Sciatic nerve (tissue), 2 donors: Measurements from ENCODE around the gene TCF7L1. TPM values are rescaled to one million over a fixed set of nuclear protein-coding genes. Genes with fewer than 3 reads are reported as not detected.

Experiments used
- ATAC-seq: fragments of 200-7000 bp; cut with Tn5 transposase; one replicate; pipeline ENCODE4 v1.9.1; 2020; ENCODE audit warnings: mild to moderate bottlenecking, moderate library complexity
- DNase-seq: peaks from one replicate; pipeline ENCODE4 v3.0.0-alpha.2; 2020; ENCODE audit warnings: low spot score
- intact Hi-C: fragments of 100-400 bp; cut with DNase I; formaldehyde crosslinking; loops from one replicate; pipeline ENCODE4 v1.14.2; 2022
- total RNA-seq: library from RNA; stranded (reverse); fragmentation: NEBNext Ultra II Directional; extraction: Animal tissue kit (Norgen Biotek cat#: 25700); gene quantifications from one replicate; pipeline ENCODE4 v1.2.1, GENCODE V29; 2021
- donor health status: DM: no; HTN: no; CAD: no.
- donor health status: DM: no; HTN: no; CAD: no.

TCF7L1 gene
- total RNA-seq, 1 donor from 2014 or later = 26.9 TPM

DNA sequence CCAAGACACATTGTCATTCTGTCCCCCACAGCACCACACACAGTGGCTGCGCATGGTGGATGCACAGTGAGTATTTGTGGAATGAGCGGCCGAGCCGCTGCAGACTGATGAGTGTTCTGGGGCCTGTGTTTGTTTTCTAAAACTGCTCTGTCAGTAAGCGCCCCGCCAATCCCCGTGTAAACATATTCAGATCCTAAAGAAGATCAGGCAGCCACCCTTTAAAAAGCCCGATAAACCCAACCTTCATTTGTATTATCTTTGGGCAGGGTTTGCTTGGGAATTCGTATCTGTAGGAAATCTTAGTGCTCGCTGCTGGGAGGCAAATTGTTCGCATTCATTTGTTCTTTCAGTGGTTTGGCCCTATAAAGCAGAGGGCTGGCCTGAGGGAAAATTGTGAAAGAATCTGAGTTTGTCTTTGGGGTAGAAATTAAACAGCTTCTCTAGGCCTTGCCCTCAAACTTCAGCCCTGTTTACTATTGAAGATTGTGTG is 126.0 kb downstream of the TCF7L1 start:
- intact Hi-C loops = no loop called here
- peak; percentile 64 for ATAC-seq
- DNase-seq = no peak

DNA sequence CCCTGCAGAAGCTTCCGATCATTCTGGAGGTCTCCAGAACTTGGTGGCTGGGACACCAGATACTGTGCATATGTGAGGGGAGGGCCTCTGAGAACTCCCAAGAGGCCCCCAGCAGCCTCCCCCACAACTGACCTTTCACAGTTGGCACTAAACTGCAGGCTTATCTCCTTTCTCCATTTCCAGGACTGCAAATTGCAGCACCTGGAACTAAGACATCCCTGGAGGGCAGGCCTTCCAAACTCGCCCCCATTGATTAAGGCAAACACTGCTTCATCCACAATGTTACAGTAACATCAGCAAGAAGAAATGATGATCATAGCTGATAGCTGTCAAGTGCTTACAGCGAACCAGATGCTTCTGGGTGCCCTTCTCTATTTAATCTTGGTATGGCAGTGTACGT is 126.7 kb downstream of the TCF7L1 start:
- ATAC-seq (no peak), DNase-seq (no peak)
- intact Hi-C loops = no loop called here

DNA sequence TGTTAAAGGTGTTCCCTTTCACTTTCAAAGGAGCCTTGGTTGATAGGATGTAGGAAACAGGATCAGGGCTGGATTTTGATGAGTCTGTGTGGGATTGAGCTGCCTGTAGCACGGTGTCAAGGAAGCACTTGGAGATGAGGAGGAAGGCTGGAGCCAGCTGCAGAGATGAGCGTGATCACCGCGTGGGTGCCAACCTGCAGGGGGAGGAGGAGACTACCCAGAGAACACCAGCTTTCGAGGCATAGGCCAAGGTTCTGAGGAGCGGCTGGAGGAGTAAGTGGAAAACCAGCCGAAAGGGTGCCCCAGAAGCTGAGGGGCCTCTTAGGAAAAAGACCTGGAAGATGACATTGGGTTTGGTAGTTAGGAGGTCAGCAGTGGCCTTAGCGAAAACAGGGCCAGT is 130.4 kb downstream of the TCF7L1 start:
- DNase-seq = no peak
- no peak for ATAC-seq
- intact Hi-C loops = no loop called here

DNA sequence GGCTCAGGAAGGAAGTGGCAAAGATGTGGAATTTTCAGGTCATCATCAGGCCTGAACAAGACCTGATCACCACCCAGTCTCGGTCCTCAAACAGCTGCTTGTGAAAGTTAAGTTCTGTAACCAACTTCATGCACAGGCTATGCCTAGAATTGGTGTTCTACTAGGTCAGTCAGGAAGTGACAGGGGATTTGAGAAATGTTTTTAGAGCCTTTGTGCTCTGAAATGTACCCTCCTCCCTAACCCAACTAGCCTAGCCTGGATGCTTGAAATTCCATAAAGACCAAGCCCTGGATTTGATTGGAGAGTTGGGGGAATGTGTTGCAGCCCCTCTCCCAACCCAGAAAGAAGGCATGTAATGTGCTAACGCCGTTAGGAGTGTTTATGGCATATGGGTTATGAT is 131.3 kb downstream of the TCF7L1 start:
- ATAC-seq (no peak), DNase-seq (no peak)
- intact Hi-C loops = no loop called here

DNA sequence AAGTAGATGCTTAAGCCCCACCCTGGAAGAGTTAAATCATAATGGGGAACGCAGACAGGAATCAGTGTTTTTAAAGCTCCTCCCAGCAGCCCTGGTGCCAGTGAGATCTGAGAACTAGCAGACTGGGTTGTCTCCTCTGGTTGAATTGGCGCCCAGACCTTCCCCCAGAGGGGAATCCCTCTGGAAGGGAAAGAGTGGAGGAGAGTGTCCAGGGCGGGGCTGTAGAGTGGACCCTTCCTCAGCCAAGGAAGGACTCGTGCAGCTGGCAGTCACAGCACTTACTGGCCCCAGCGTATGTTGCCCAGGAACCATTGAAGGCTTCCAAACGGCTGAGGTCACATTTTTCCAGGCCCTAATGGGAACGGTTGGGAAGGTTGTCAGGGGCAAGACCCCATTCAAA is 132.1 kb downstream of the TCF7L1 start:
- DNase-seq = no peak
- ATAC-seq = peak; percentile 76
- intact Hi-C loops = no loop called here

DNA sequence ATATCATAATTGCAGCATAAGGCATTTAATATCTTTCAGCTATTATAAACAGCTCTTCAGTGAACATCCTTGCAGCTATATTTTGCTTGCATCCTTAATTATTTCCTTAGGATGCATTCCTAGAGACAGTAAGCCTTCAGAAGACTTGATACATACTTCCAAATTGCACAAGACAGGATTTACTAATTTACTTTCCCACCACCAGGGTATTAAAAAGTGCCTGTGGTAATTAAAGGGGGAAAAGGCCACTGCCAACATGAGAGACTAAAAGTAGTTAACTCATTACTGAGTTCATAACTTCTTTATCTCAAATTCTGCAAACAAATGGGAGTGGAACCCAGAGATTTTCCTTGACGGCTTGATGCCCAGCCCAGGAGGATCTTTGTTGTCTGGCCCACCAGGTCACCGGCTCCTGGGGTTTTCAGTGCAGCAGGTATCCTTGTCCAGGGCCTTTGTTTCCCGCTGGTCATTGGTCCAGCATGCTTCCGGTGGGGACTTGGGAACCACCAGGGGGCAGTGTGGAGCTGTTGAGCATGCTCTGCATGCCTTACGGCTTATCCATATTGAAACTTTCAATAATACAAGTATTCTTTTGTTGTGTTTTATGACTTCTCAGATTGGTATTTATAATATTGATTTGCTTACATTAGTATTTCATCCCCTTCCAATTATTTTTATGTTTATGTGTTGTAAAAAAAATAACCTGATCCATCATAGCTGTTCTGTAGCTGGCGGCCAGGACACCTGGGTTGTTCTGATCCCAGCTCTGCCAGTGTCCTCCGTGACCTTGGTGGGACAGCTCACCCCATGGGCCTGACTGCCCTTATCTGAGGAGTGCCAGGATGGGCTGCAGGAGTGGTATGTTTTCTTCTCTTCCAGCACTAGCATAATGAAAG is 133.2 kb downstream of the TCF7L1 start:
- intact Hi-C loops = no loop called here
- ATAC-seq (peak; percentile 63), DNase-seq (peak; percentile 89)

DNA sequence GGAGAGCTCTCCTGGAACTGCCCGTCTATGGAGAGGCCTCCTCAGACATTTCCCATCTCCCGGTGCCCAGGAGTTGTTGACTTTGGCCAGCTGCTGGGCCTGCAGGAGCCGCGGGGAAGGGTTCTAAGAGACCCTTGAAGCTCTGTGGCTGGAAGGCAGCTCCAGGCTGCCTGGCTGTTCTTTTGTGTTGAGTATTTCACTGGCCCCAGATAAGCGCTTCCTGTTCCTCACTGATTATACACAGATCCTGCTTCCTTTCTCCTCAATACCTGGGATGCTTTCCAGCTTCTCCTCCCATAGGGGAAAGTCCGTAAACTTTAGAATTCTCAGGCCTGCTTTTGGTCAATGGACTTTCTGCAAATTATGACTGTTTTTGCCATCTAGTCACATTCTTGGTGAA is 136.8 kb downstream of the TCF7L1 start:
- intact Hi-C loops = no loop called here
- DNase-seq = no peak
- peak; percentile 50 for ATAC-seq

DNA sequence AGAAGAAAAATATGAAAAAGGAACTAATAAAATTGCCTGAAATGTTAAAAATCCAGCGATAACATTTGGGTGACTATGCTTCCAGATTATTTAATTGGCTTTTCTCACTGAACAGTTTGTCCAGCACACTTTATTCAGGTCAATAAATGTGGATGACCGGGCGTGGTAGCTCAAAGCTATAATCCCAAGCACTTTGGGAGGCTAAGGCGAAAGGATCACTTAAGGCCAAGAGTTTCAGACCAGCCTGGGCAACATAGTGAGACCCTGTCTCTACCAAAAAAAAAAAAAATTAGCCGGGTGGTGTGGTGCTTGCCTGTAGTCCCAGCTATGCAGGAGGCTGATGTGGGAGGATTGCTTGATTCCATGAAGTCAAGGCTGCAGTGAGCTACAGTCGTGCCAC is 139.2 kb downstream of the TCF7L1 start:
- ATAC-seq (no peak), DNase-seq (no peak)
- intact Hi-C loops = no loop called here

DNA sequence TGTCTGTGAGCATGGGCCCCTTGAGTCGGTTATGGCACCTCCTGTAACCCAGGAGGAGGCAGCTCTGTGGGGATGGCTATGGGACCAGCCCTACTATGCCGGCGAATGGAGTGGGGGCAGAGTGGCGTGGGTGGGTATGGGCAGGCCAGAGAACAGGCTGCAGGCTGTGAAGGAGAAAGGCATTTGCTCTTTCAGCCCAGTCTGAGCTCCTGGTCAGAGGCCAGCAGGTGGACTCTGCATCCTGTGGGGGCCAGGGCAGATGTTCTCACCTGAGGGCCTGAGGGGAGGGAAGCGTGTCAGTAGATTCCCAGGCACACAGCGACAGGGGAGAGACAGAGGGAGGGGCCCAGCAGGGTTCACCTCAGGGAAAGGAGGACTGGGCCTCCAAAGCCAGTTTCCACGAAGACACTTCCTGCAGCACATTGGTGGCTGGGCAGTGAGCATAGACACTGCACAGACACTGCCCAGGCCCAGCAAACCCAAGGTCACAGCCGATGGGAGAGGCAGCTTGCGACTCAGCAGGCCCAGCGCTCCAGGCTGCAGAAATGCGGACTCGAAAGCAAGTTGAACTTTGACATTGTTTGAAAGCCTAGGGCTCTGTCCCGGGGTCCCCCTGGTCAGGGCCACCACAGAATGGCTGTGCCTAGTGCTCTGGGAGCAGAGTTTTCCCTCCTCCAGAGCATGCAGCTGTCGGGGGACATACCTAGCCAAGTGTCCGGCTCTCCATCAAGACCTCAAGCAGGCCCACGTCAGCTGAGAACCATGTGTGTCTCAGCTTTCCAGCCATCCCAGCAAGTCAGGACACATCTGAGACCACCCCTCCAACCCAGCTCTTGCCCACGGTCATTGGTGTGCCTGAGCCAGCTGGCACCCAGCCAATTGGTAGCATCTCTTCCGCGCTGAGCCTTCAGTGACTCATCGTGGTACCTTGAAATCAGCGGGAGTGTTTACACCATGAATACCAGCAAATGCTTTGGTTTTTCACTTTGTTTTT is 140.8 kb downstream of the TCF7L1 start:
- intact Hi-C loops = no loop called here
- DNase-seq = no peak
- ATAC-seq = peak; percentile 19

DNA sequence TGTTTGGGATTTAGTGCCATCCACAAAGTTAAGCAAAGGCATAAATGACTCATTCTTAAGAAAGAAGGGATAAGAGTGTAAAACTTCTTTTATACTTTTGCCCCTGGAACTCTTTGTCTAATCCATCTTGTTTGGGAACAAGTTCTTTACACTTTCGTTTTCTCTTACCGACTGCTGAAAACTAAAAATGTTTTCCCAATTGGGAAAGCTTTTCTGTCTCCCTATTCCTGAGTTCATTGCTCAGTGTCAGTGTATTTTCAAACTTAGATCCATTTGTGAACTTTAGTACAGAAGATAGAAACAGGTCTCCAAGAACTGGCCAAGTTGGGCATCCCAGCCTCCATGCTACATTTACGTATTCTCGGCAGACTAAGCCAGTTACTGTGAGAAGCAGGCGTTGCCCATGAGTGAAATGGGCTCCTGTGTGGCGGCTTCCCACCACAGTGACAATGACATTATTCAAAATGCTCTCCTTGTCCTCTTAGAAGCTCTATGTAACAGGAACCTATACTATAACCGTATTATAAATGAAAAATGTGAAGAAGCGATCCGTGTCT is 142.9 kb downstream of the TCF7L1 start:
- intact Hi-C loops = no loop called here
- ATAC-seq (no peak), DNase-seq (no peak)

DNA sequence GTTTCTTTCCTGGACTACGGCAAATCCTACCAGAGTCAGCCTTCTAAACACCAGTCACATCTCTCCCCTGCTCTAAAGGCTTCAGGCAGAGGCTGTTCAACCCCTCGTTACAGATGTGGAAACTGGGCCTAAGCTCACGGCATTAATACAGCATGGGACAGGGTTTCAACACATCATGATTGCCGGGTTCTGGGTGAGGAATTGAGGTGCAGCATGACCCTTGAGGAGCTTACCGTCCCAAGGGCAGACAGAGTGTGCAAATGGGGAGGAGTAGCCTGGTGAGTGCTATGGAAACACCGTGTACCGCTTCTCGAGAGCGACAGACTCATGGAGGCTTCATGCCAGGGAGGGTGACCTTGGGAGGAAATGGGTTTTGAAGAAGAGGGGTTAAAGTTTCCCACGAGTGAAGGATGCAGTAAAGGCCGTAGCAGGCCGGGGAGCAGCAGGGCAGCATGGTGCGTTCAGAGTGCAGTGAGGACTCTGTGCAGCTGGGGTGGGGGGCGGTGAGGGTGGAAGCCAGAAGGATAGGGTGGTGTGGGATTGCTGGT is 143.5 kb downstream of the TCF7L1 start:
- ATAC-seq = peak; percentile 49
- no peak for DNase-seq
- intact Hi-C loops = no loop called here

DNA sequence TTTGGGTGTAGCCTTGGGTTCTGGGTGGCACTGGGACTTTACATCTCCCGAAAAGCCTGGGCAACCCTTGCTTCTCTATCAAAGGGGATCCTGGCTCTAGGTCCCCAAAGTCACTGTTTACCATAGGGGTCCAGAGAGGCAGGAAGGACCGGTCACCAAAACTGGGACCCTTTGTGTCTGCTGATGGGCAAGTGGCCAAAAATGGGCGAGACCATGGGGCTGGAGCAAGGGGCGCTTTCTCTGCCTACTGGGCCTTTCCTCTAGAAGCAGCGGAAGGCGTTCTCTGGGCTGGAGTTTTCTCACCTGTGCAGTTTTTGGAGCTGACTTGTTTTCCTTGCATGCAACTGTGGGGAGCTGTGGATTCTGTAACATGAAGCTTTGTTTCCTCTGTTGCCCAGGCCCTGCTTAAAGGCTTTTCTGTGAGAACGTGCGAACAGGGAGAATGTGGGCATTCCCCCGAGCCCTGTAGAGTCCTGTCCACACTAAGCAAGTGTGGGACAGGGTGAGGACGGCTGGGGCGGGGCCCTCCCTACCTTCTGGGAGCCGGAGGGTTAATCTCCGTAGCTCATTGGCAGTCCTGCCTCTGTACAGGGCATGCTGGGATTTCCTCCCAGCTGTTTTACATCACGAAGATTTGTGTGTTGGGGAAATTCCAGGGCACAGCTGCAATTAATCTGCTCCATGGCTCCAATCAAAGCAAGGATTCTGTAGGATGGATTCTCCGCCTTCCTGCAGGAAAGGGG is 144.4 kb downstream of the TCF7L1 start:
- ATAC-seq = peak; percentile 80

DNA sequence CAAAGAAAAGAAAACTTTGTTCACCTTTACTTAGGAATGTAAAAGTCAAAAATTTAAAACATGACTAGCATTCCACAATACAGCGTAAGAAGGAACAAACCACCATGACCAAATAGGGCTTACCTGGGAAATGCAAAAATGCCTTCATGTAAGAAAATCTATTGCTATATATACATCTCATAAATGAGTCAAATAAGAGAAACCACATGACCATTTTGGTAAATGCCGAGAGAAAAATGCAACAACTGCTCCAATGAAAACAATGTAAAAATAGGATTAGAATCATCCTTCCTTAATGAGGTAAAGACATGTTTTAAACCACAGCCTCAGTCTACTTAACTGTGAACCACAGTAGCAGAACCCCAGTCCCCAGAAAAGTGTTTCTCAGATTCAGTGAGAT is 145.2 kb downstream of the TCF7L1 start:
- intact Hi-C loops = no loop called here
- ATAC-seq = no peak

More for the DNA sequence above, 144.4 kb downstream of the TCF7L1 start:
- DNase-seq = no peak
- intact Hi-C loops = no loop called here

DNA sequence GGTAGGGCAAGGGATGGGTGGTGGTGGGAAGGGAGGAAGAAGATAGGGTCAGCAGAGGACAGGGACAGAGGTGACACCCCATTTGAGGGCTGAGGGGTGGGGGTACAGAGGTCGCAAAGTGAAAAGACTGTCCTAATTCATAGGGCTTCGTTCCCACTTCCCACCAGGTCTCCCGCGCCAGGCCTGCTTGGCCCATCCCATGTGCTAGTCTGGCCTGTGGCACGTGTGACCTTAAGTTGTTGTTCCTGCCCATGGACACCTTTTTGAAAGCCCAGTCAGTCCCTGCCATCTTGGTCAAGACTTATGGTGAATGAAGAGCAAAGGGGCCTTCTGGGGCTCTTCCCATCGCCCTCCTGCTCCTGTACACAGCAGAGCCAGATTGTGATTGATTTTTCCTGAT is 148.4 kb downstream of the TCF7L1 start:
- ATAC-seq (no peak), DNase-seq (no peak)
- intact Hi-C loops = loop anchor here (5.0 kb wide), 1 partner anchor 214 kb away; no protein-coding TSS in a partner anchor

More for the DNA sequence above, 145.2 kb downstream of the TCF7L1 start:
- DNase-seq = no peak

DNA sequence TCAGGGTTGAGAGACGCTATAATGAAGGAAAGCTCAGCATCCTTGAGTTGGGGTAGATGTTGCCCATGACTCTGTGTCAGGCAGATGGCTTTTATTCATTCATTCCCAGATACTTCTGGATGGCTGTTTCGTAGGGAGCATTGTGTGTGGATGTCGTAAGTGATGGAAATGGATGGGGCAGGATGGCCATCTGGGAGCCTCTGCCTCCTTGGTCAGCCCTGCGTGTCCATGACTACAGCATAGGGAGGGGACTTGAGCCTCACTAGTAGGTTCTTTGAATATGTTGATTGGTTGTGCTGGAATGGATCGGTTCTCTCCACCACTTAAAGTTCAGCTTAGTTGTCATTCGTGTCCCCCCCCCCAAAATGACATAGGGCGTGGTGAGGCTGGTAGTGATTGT is 149.7 kb downstream of the TCF7L1 start:
- DNase-seq (no peak), ATAC-seq (no peak)
- intact Hi-C loops = loop anchor here (5.0 kb wide), 1 partner anchor 216 kb away; no protein-coding TSS in a partner anchor

DNA sequence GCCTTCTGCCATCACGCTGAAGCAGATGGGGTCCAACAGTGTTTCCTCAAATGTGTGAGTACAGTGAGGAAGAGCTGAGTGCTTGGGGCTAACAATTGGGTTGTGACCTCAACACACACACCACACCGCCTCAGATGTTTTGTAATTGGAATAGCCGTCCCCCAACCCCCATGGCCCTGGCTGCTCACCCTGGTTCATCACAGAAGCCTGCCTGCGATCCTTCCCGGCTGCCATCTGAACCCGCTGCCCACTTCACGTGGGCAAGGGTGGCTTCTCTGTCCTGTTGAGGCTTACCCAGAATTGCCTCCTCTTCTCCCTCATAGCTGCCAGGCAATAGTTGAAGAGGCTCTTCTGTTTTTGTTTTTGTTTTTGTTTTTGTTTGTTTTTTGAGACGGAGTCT is 150.4 kb downstream of the TCF7L1 start:
- intact Hi-C loops = loop anchor here (2.0 to 5.0 kb wide), 2 partner anchors 149 to 216 kb away; no protein-coding TSS in a partner anchor
- ATAC-seq (no peak), DNase-seq (no peak)

DNA sequence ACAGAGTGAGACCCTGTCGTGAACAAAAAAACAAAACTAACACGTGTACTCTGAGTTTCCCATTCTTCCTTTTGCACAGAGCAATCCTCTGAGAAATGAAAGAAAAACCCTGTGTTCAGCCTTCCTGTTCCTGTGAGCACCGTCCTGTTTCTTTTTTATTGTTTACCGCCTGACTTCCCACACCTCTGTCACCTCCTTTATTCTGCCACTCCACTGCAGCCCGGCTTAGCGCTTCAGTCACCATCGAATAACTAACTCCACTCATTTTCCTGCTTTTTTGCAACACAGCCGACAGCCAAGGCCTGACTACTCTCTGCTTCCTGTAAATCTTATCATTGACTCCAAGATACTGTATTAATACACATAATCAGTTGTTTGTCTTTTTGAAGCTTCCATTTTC is 153.7 kb downstream of the TCF7L1 start:
- ATAC-seq (no peak), DNase-seq (no peak)
- intact Hi-C loops = loop anchor here (5.0 kb wide), 1 partner anchor 275 kb away; no protein-coding TSS in a partner anchor

DNA sequence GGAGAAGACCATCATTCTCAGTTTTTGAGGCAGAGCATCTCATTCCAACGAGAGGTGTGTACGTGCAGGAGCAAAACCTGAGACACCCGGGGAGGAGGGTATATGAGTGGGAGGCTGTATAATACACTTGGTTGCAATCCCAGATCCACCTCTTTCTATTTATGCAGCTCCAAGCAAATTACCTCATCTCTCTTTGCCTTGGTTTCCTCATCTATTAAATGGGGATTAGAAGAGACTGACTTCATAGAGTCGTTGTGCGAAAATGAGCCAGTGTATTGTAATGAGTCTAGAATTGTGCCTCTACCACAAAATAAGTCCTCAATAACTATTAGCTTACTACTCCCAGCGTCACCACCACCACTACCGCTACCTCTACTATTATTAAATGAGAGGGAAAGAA is 154.5 kb downstream of the TCF7L1 start:
- ATAC-seq = no peak
- intact Hi-C loops = loop anchor here (5.0 kb wide), 1 partner anchor 275 kb away; no protein-coding TSS in a partner anchor

More for the DNA sequence above, 154.5 kb downstream of the TCF7L1 start:
- no peak for DNase-seq
